ENCODE results near the gene CHMP2A. TPM values are rescaled to one million over a fixed set of nuclear protein-coding genes. Genes with fewer than 3 reads are reported as not detected.

CHMP2A gene
- total and polyA plus RNA-seq, 2 of the 13 experiments (the other 11 are each of a cell fraction or from before 2014, with no cell fraction given) = 49.7 to 55.0 TPM

GRCh38 chr19:58575183-58576041 lies 20.5 kb upstream of the CHMP2A start (continued):
- TF ChIP-seq ZNF446 (CRISPR knock-in tag; IDR thresholded peaks at IDR 0.05) = no peak
- no peak for TF ChIP-seq HNRNPUL1 (IDR thresholded peaks at IDR 0.05; ENCODE audit: low read depth, low read length)
- TF ChIP-seq ELF4 (CRISPR knock-in tag; IDR thresholded peaks at IDR 0.05; ENCODE audit: borderline replicate concordance) = 0 out of 2 replicates have a peak, but pooled peaks have one; percentile 30
- no peak for TF ChIP-seq NFKBIZ (CRISPR knock-in tag; IDR thresholded peaks at IDR 0.05)
- TF ChIP-seq, protein P1, sequence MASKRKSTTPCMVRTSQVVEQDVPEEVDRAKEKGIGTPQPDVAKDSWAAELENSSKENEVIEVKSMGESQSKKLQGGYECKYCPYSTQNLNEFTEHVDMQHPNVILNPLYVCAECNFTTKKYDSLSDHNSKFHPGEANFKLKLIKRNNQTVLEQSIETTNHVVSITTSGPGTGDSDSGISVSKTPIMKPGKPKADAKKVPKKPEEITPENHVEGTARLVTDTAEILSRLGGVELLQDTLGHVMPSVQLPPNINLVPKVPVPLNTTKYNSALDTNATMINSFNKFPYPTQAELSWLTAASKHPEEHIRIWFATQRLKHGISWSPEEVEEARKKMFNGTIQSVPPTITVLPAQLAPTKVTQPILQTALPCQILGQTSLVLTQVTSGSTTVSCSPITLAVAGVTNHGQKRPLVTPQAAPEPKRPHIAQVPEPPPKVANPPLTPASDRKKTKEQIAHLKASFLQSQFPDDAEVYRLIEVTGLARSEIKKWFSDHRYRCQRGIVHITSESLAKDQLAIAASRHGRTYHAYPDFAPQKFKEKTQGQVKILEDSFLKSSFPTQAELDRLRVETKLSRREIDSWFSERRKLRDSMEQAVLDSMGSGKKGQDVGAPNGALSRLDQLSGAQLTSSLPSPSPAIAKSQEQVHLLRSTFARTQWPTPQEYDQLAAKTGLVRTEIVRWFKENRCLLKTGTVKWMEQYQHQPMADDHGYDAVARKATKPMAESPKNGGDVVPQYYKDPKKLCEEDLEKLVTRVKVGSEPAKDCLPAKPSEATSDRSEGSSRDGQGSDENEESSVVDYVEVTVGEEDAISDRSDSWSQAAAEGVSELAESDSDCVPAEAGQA (IDR thresholded peaks at IDR 0.05; ENCODE audit: low read depth) = peak; percentile 78; the same call in 1 of the 2 replicates
- TF ChIP-seq, protein P1 (CRISPR knock-in tag; IDR thresholded peaks at IDR 0.05; ENCODE audit: borderline replicate concordance) = no peak
- peak; percentile 62 for TF ChIP-seq ZNF777 (CRISPR knock-in tag; IDR thresholded peaks at IDR 0.05)
- TF ChIP-seq PAWR (CRISPR knock-in tag; IDR thresholded peaks at IDR 0.05; ENCODE audit: borderline replicate concordance) = no peak
- TF ChIP-seq ZNF441 (CRISPR knock-in tag; IDR thresholded peaks at IDR 0.05; ENCODE audit: borderline replicate concordance) = peak; percentile 95
- peak; percentile 91 for TF ChIP-seq ZNF501 (CRISPR knock-in tag; IDR thresholded peaks at IDR 0.05)
- 0 out of 2 replicates have a peak, but pooled peaks have one; percentile 38 for TF ChIP-seq ZBTB39 (CRISPR knock-in tag; IDR thresholded peaks at IDR 0.05)
- TF ChIP-seq, protein P2, sequence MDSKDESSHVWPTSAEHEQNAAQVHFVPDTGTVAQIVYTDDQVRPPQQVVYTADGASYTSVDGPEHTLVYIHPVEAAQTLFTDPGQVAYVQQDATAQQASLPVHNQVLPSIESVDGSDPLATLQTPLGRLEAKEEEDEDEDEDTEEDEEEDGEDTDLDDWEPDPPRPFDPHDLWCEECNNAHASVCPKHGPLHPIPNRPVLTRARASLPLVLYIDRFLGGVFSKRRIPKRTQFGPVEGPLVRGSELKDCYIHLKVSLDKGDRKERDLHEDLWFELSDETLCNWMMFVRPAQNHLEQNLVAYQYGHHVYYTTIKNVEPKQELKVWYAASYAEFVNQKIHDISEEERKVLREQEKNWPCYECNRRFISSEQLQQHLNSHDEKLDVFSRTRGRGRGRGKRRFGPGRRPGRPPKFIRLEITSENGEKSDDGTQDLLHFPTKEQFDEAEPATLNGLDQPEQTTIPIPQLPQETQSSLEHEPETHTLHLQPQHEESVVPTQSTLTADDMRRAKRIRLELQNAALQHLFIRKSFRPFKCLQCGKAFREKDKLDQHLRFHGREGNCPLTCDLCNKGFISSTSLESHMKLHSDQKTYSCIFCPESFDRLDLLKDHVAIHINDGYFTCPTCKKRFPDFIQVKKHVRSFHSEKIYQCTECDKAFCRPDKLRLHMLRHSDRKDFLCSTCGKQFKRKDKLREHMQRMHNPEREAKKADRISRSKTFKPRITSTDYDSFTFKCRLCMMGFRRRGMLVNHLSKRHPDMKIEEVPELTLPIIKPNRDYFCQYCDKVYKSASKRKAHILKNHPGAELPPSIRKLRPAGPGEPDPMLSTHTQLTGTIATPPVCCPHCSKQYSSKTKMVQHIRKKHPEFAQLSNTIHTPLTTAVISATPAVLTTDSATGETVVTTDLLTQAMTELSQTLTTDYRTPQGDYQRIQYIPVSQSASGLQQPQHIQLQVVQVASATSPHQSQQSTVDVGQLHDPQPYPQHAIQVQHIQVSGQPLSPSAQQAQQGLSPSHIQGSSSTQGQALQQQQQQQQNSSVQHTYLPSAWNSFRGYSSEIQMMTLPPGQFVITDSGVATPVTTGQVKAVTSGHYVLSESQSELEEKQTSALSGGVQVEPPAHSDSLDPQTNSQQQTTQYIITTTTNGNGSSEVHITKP (CRISPR knock-in tag; IDR thresholded peaks at IDR 0.05; ENCODE audit: low read depth) = peak; percentile 78
- peak; percentile 89 for TF ChIP-seq AGO2 (optimal IDR thresholded peaks at IDR 0.05; ENCODE audit: low read depth, low read length)
- peak; percentile 92 for TF ChIP-seq HCFC1 (IDR thresholded peaks at IDR 0.05; ENCODE audit: low read depth, low read length)
- TF ChIP-seq RORA (CRISPR knock-in tag; IDR thresholded peaks at IDR 0.05) = no peak
- TF ChIP-seq RXRB (CRISPR knock-in tag; IDR thresholded peaks at IDR 0.05; ENCODE audit: borderline replicate concordance) = 0 out of 2 replicates have a peak, but pooled peaks have one; percentile 16
